IPS-11a (cell line): Measurements from ENCODE around the gene ZNF69.
"Not testable (repeated sequence)": the region's sequence is repeated elsewhere in the genome, so short reads cannot be mapped to it uniquely, and the experiment has no call there.

Source experiments
- H3K4me3 ChIP-seq: one replicate; pipeline ENCODE4 v1.5.1; 2013; ENCODE audit warnings: low read depth, low read length, control low read depth

Gene ZNF69

GRCh38 chr19:11890634-11891033 lies 3.1 kb downstream of the ZNF69 start:
- no peak overlapping the region for H3K4me3 ChIP-seq

- H3K4me3 ChIP-seq: no peak overlapping the region
Observed at GRCh38 chr19:11894851-11895250, 7.3 kb downstream of the ZNF69 start.

GRCh38 chr19:11902228-11902627 lies 14.6 kb downstream of the ZNF69 start:
- no peak overlapping the region for H3K4me3 ChIP-seq

GRCh38 chr19:11905928-11906327 lies 18.3 kb downstream of the ZNF69 start:
- no peak overlapping the region for H3K4me3 ChIP-seq

- not testable (repeated sequence) for H3K4me3 ChIP-seq
Observed at GRCh38 chr19:11911937-11912336, 24.4 kb downstream of the ZNF69 start.

- H3K4me3 ChIP-seq: not testable (repeated sequence)
Observed at GRCh38 chr19:11914417-11915051, 27.0 kb downstream of the ZNF69 start.

- H3K4me3 ChIP-seq: no peak overlapping the region
Observed at GRCh38 chr19:11921852-11922495, 34.4 kb downstream of the ZNF69 start.

- peak within 1 kb of the TSS; percentile 84 for H3K4me3 ChIP-seq
Observed at GRCh38 chr19:11924886-11925650, 37.5 kb downstream of the ZNF69 start, which contains the start of gene ZNF700. Gene ZNF700, plus strand, starts transcription at chr19:11925107. Its CDS starts 104 bp downstream, at chr19:11925211.

- H3K4me3 ChIP-seq: peak overlapping the region; percentile 84
Observed at GRCh38 chr19:11925651-11926187, 38.1 kb downstream of the ZNF69 start.

GRCh38 chr19:11927227-11927626 lies 39.6 kb downstream of the ZNF69 start:
- H3K4me3 ChIP-seq: no peak overlapping the region

GRCh38 chr19:11931051-11931450 lies 43.5 kb downstream of the ZNF69 start:
- H3K4me3 ChIP-seq: no peak overlapping the region

- no peak overlapping the region for H3K4me3 ChIP-seq
Observed at GRCh38 chr19:11931513-11931912, 43.9 kb downstream of the ZNF69 start.

- H3K4me3 ChIP-seq: not testable (repeated sequence)
Observed at GRCh38 chr19:11935829-11936228, 48.2 kb downstream of the ZNF69 start.

- H3K4me3 ChIP-seq: not testable (repeated sequence)
Observed at GRCh38 chr19:11938383-11938782, 50.8 kb downstream of the ZNF69 start.

GRCh38 chr19:11941361-11941887 lies 53.8 kb downstream of the ZNF69 start:
- H3K4me3 ChIP-seq: not testable (repeated sequence)

GRCh38 chr19:11942008-11942842 lies 54.6 kb downstream of the ZNF69 start:
- no peak overlapping the region for H3K4me3 ChIP-seq

- no peak overlapping the region for H3K4me3 ChIP-seq
Observed at GRCh38 chr19:11942843-11943108, 55.2 kb downstream of the ZNF69 start.

GRCh38 chr19:11944656-11945055 lies 57.1 kb downstream of the ZNF69 start:
- H3K4me3 ChIP-seq: no peak overlapping the region

GRCh38 chr19:11948646-11949045 lies 61.1 kb downstream of the ZNF69 start:
- H3K4me3 ChIP-seq: no peak overlapping the region

GRCh38 chr19:11949201-11949600 lies 61.6 kb downstream of the ZNF69 start:
- no peak overlapping the region for H3K4me3 ChIP-seq

- not testable (repeated sequence) for H3K4me3 ChIP-seq
Observed at GRCh38 chr19:11949614-11950080, 62.1 kb downstream of the ZNF69 start.
